NCI-H146 treated with DMSO at 0.1 percent for 48 hours (cell line): ENCODE measurements around the gene RINT1.
"Not testable (repeated sequence)": the region's sequence is repeated elsewhere in the genome, so short reads cannot be mapped to it uniquely, and the experiment has no call there.

ENCODE experiments used
- DNase-seq: peaks from one replicate; lab custom pipeline; 2025; ENCODE audit not compliant: unreplicated experiment; lab: John Stamatoyannopoulos, UW

Gene RINT1

GRCh38 chr7:105531792-105532671, at the start of gene RINT1:
TSS of gene RINT1 (plus strand) at chr7:105532201. CDS start at chr7:105532316, 115 bp downstream.
- DNase-seq, result peak; percentile 88

- DNase-seq, result no peak
Observed at GRCh38 chr7:105487579-105488571, 44.1 kb upstream of the RINT1 start.

GRCh38 chr7:105489409-105489808, 42.6 kb upstream of the RINT1 start:
- no peak for DNase-seq

GRCh38 chr7:105493196-105493922, 38.6 kb upstream of the RINT1 start:
- no peak for DNase-seq

GRCh38 chr7:105493923-105494315, 38.1 kb upstream of the RINT1 start:
- no peak for DNase-seq

- no peak for DNase-seq
Observed at GRCh38 chr7:105496521-105496920, 35.5 kb upstream of the RINT1 start.

- no peak for DNase-seq
Observed at GRCh38 chr7:105497016-105497415, 35.0 kb upstream of the RINT1 start.

- no peak for DNase-seq
Observed at GRCh38 chr7:105502173-105502572, 29.8 kb upstream of the RINT1 start.

- DNase-seq, result no peak
Observed at GRCh38 chr7:105512415-105512814, 19.6 kb upstream of the RINT1 start.

GRCh38 chr7:105512926-105513526, 19.0 kb upstream of the RINT1 start:
- DNase-seq, result no peak

GRCh38 chr7:105515610-105516009, 16.4 kb upstream of the RINT1 start:
- not testable (repeated sequence) for DNase-seq

GRCh38 chr7:105519353-105519752, 12.6 kb upstream of the RINT1 start:
- DNase-seq, result no peak

GRCh38 chr7:105520620-105521019, 11.4 kb upstream of the RINT1 start:
- DNase-seq, result not testable (repeated sequence)

GRCh38 chr7:105521027-105521716, 10.8 kb upstream of the RINT1 start:
- peak; percentile 39 for DNase-seq

GRCh38 chr7:105521717-105522463, 10.1 kb upstream of the RINT1 start, which contains the start of gene PUS7:
TSS of gene PUS7 (minus strand) at chr7:105522271. CDS start at chr7:105508512, 13,759 bp downstream.
- DNase-seq, result peak; percentile 67

GRCh38 chr7:105524423-105524822, 7.6 kb upstream of the RINT1 start:
- not testable (repeated sequence) for DNase-seq

- DNase-seq, result no peak
Observed at GRCh38 chr7:105524840-105525239, 7.2 kb upstream of the RINT1 start.

- DNase-seq, result not testable (repeated sequence)
Observed at GRCh38 chr7:105527737-105528136, 4.3 kb upstream of the RINT1 start.

- no peak for DNase-seq
Observed at GRCh38 chr7:105530126-105530525, 1.9 kb upstream of the RINT1 start.
